Brain microvascular endothelial cell (primary cell): ENCODE data around the gene ZNF530.

ENCODE experiments used
- DNase-seq: peaks from one replicate; pipeline ENCODE4 v3.0.0-alpha.2; 2020
- H3K27ac ChIP-seq: fragments of 250-450 bp; sonication (Bioruptor Pico); 2 replicates; pipeline ENCODE4 v1.5.1; 2020; ENCODE audit warnings: mild to moderate bottlenecking, moderate library complexity
- H3K27me3 ChIP-seq: fragments of 250-450 bp; sonication (Bioruptor Pico); replicated peaks from 2 replicates; pipeline ENCODE4 v1.5.1; 2020; ENCODE audit warnings: mild to moderate bottlenecking
- H3K36me3 ChIP-seq: fragments of 250-450 bp; sonication (Bioruptor Pico); replicated peaks from 2 replicates; pipeline ENCODE4 v1.5.1; 2020; ENCODE audit warnings: mild to moderate bottlenecking
- H3K4me3 ChIP-seq: 2 replicates; pipeline ENCODE4 v1.5.1; 2011; ENCODE audit warnings: low read depth, mild to moderate bottlenecking, control low read depth, low read length, moderate library complexity
- CTCF ChIP-seq: IDR thresholded peaks from 2 replicates; pipeline ENCODE4 v1.5.1; 2011; ENCODE audit warnings: low read depth, mild to moderate bottlenecking, moderate library complexity, low read length, control low read depth, inconsistent platforms; ENCODE audit errors: missing control alignments
- in situ Hi-C: cut with HindIII; loops from 2 replicates; pipeline ENCODE4 v1.10.0; 2017; ENCODE audit warnings: low sequenced_read_pairs, low pct_ligation_motif_present

Gene ZNF530

GRCh38 chr19:57599761-57600383 is at the start of gene ZNF530:
ZNF530 (plus strand) TSS chr19:57599885; CDS start chr19:57604346, 4,461 bp downstream.
- peak; percentile 1 for TF ChIP-seq CTCF
- H3K27me3 ChIP-seq, result no peaks in the 10 kb centered on the region
- in situ Hi-C loops, result no loop called here
- H3K36me3 ChIP-seq, result peaks cover 3% of the 10 kb centered on the region
- H3K27ac ChIP-seq, result no peak within 1 kb of the TSS
- H3K4me3 ChIP-seq, result peak within 1 kb of the TSS; percentile 84
- peak; percentile 89 for DNase-seq

GRCh38 chr19:57552432-57552831 is 47.3 kb upstream of the ZNF530 start:
- in situ Hi-C loops, result no loop called here
- peaks cover 89% of the 10 kb centered on the region for H3K36me3 ChIP-seq
- no peak for DNase-seq
- H3K27ac ChIP-seq, result no peak overlapping the region
- TF ChIP-seq CTCF, result no peak
- H3K27me3 ChIP-seq, result no peaks in the 10 kb centered on the region
- H3K4me3 ChIP-seq, result no peak overlapping the region

- no peak overlapping the region for H3K4me3 ChIP-seq
Measured at GRCh38 chr19:57557659-57558058, 42.0 kb upstream of the ZNF530 start.

GRCh38 chr19:57558525-57558924 is 41.2 kb upstream of the ZNF530 start:
- no peak for TF ChIP-seq CTCF
- Histone ChIP-seq H3K27me3 (no peaks in the 10 kb centered on the region), H3K36me3 (peaks cover 30% of the 10 kb centered on the region), H3K4me3 (peak overlapping the region; percentile 97), H3K27ac (no peak overlapping the region)
- peak; percentile 4 for DNase-seq
- in situ Hi-C loops, result no loop called here

More at GRCh38 chr19:57557659-57558058, 42.0 kb upstream of the ZNF530 start:
- H3K27ac ChIP-seq, result no peak overlapping the region
- DNase-seq, result no peak
- H3K36me3 ChIP-seq, result peaks cover 39% of the 10 kb centered on the region
- H3K27me3 ChIP-seq, result no peaks in the 10 kb centered on the region
- no peak for TF ChIP-seq CTCF
- in situ Hi-C loops, result no loop called here

GRCh38 chr19:57559008-57559403 is 40.7 kb upstream of the ZNF530 start:
- DNase-seq, result peak; percentile 4
- Histone ChIP-seq H3K36me3 (peaks cover 25% of the 10 kb centered on the region), H3K27ac (peak overlapping the region; percentile 76), H3K27me3 (no peaks in the 10 kb centered on the region), H3K4me3 (peak overlapping the region; percentile 97)
- in situ Hi-C loops, result no loop called here
- no peak for TF ChIP-seq CTCF
